Esophagus muscularis mucosa (tissue), 3 donors: ENCODE measurements around the gene NTN4.

Source experiments
- CTCF ChIP-seq, 3 experiments: fragments of 200-600 bp in 2 of 3; fragments of 450-650 bp in 1 of 3; sonication (generic) in 2 of 3; IDR thresholded peaks; one replicate each; pipeline ENCODE4 v1.5.1; 2017 to 2019; ENCODE audit warnings: antibody characterized with exemption in 3 of 3, mild to moderate bottlenecking in 2 of 3, moderate library complexity in 1 of 3
- POLR2A ChIP-seq: fragments of 450-650 bp; IDR thresholded peaks from one replicate; pipeline ENCODE4 v1.6.1; 2017; ENCODE audit warnings: antibody characterized with exemption, moderate library complexity, mild to moderate bottlenecking, low read depth
- POLR2AphosphoS5 ChIP-seq, 2 donors: sonication (generic); formaldehyde crosslinking; IDR thresholded peaks; one replicate each; pipeline ENCODE4 v1.6.1; 2017; ENCODE audit warnings: antibody characterized with exemption in 2 of 2

- TF ChIP-seq CTCF (IDR thresholded peaks at IDR 0.05) (no peak), POLR2A (no peak), POLR2AphosphoS5 (IDR thresholded peaks at IDR 0.05) (no peak)
These were observed 65.8 kb downstream of the NTN4 start for GRCh38 chr12:95724767-95725166.
